IMR-90 (cell line): Measurements from ENCODE around the gene C17orf107. TPM values are rescaled to one million over a fixed set of nuclear protein-coding genes. Genes with fewer than 3 reads are reported as not detected.

Experiments
- ATAC-seq: fragments of 200-7000 bp; cut with Tn5 transposase; 2 replicates; pipeline ENCODE4 v1.9.1; 2020; ENCODE audit warnings: low read depth, mild to moderate bottlenecking, moderate library complexity
- BruUV-seq: library from RNA; stranded (reverse); fragments of 400-500 nt; replicated peaks from 2 replicates; lab custom pipeline; 2021; lab: Mats Ljungman, UMichigan
- CTCF ChIA-PET: fragments of 300-600 bp; formaldehyde crosslinking; extraction: SDS; loops from one replicate; lab custom pipeline; 2021; ENCODE audit warnings: antibody characterized with exemption; lab: Yijun Ruan, JAX
- POLR2A ChIA-PET: fragments of 300-600 bp; sonication (Branson Sonifier 250); formaldehyde crosslinking; loops from one replicate; lab custom pipeline; 2022; ENCODE audit warnings: antibody characterized with exemption; ENCODE audit not compliant: unreplicated experiment; lab: Charles Lee
- DNase-seq: peaks from one replicate; pipeline ENCODE4 v3.0.0; 2013
- H2AFZ ChIP-seq: replicated peaks from 2 replicates; pipeline ENCODE3; 2013; ENCODE audit warnings: low read length, mild to moderate bottlenecking; ENCODE audit not compliant: poor library complexity
- H2AK5ac ChIP-seq: 2 replicates; pipeline ENCODE4 v1.6.1; 2013; ENCODE audit warnings: low read depth, low read length, inconsistent platforms
- H2AK9ac ChIP-seq: replicated peaks from 2 replicates; pipeline ENCODE3; 2013; ENCODE audit warnings: mild to moderate bottlenecking, low read depth, low read length, moderate library complexity; ENCODE audit not compliant: poor library complexity
- H2BK120ac ChIP-seq: 2 replicates; pipeline ENCODE4 v1.6.1; 2013; ENCODE audit warnings: low read depth, low read length, inconsistent platforms
- H2BK15ac ChIP-seq: 3 replicates; pipeline ENCODE4 v1.6.1; 2013; ENCODE audit warnings: low read depth, low read length, inconsistent platforms
- H2BK20ac ChIP-seq: 2 replicates; pipeline ENCODE4 v1.6.1; 2013; ENCODE audit warnings: low read depth, mild to moderate bottlenecking, inconsistent platforms, low read length, moderate library complexity
- H2BK5ac ChIP-seq: 2 replicates; pipeline ENCODE4 v1.6.1; 2013; ENCODE audit warnings: mild to moderate bottlenecking, low read depth, low read length, inconsistent platforms; ENCODE audit not compliant: poor library complexity, severe bottlenecking
- H3K14ac ChIP-seq: replicated peaks from 2 replicates; pipeline ENCODE4 v1.6.1; 2013; ENCODE audit warnings: low read depth, low read length, inconsistent platforms
- H3K18ac ChIP-seq: 2 replicates; pipeline ENCODE4 v1.6.1; 2013; ENCODE audit warnings: low read depth, low read length, control low read depth
- H3K23ac ChIP-seq: 2 replicates; pipeline ENCODE4 v1.6.1; 2013; ENCODE audit warnings: low read depth, low read length, inconsistent platforms
- H3K27ac ChIP-seq: 2 replicates; pipeline ENCODE4 v1.5.1; 2013; ENCODE audit warnings: mild to moderate bottlenecking, control low read depth, low read length; ENCODE audit not compliant: insufficient read depth
- H3K27me3 ChIP-seq: 2 replicates; pipeline ENCODE4 v1.6.1; 2013; ENCODE audit warnings: low read length; ENCODE audit not compliant: control insufficient read depth, insufficient read depth
- H3K36me3 ChIP-seq: 2 replicates; pipeline ENCODE4 v1.6.1; 2013; ENCODE audit warnings: low read length, mixed read lengths; ENCODE audit not compliant: control insufficient read depth, insufficient read depth
- H3K4ac ChIP-seq: 2 replicates; pipeline ENCODE4 v1.6.1; 2013; ENCODE audit warnings: low read depth, low read length, inconsistent platforms
- H3K4me1 ChIP-seq: 2 replicates; pipeline ENCODE4 v1.6.1; 2013; ENCODE audit warnings: low read length, mixed read lengths; ENCODE audit not compliant: control insufficient read depth, insufficient read depth
- H3K4me2 ChIP-seq: 2 replicates; pipeline ENCODE4 v1.6.1; 2013; ENCODE audit warnings: low read depth, mild to moderate bottlenecking, control low read depth, low read length, moderate library complexity
- H3K4me3 ChIP-seq: 2 replicates; pipeline ENCODE4 v1.5.1; 2013; ENCODE audit warnings: low read depth, mild to moderate bottlenecking, control low read depth, low read length, moderate library complexity; ENCODE audit not compliant: insufficient read depth
- H3K56ac ChIP-seq: 2 replicates; pipeline ENCODE4 v1.6.1; 2013; ENCODE audit warnings: low read length, inconsistent platforms; ENCODE audit not compliant: insufficient read depth; ENCODE audit errors: extremely low read depth
- H3K79me1 ChIP-seq, 2 experiments: 2 replicates each; pipeline ENCODE4 v1.6.1; 2013; ENCODE audit warnings: low read length in 2 of 2, inconsistent platforms in 1 of 2, low read depth in 1 of 2
- H3K9ac ChIP-seq: 2 replicates; pipeline ENCODE4 v1.6.1; 2013; ENCODE audit warnings: low read depth, low read length, control low read depth
- H3K9me1 ChIP-seq: 2 replicates; pipeline ENCODE4 v1.6.1; 2013; ENCODE audit warnings: low read length, inconsistent platforms; ENCODE audit not compliant: insufficient read depth
- H3K9me3 ChIP-seq: 2 replicates; pipeline ENCODE4 v1.6.1; 2013; ENCODE audit warnings: low read length; ENCODE audit not compliant: control insufficient read depth, insufficient read depth
- H4K20me1 ChIP-seq: 2 replicates; pipeline ENCODE4 v1.6.1; 2013; ENCODE audit warnings: low read length, inconsistent platforms; ENCODE audit not compliant: insufficient read depth
- H4K5ac ChIP-seq: 2 replicates; pipeline ENCODE4 v1.6.1; 2013; ENCODE audit warnings: mild to moderate bottlenecking, low read depth, low read length, control low read depth
- H4K8ac ChIP-seq, 2 experiments: 2 replicates each; pipeline ENCODE4 v1.6.1; 2013; ENCODE audit warnings: low read depth in 2 of 2, low read length in 2 of 2, control low read depth in 1 of 2, inconsistent platforms in 1 of 2
- H4K91ac ChIP-seq: 2 replicates; pipeline ENCODE4 v1.6.1; 2013; ENCODE audit warnings: low read depth, low read length, inconsistent platforms; ENCODE audit not compliant: insufficient read depth
- RAD21 ChIP-seq: IDR thresholded peaks from 2 replicates; pipeline ENCODE4 v1.6.1; 2012; ENCODE audit warnings: low read length, improper control_type of control experiment
- SMC3 ChIP-seq: fragments of 150-350 bp; IDR thresholded peaks from 2 replicates; pipeline ENCODE4 v1.6.1; 2016; ENCODE audit warnings: low read depth, mild to moderate bottlenecking, antibody characterized with exemption, low read length, moderate library complexity
- WGBS, 2 experiments: methylation state at CpG; one replicate each; pipeline versions ENCODE4 v1.1.5 to v1.1.7; 2013; ENCODE audit warnings: missing lambda C conversion rate in 2 of 2; ENCODE audit not compliant: insufficient read length in 1 of 2; ENCODE audit errors: extremely low coverage in 2 of 2; 5-methylcytosine and 5-hydroxymethylcytosine counted together
- dilution Hi-C: fragments of 300-500 bp; cut with HindIII; formaldehyde crosslinking; loops from one replicate; pipeline ENCODE4 v1.14.3; 2018; ENCODE audit warnings: low sequenced_read_pairs; ENCODE audit not compliant: unreplicated experiment
- in situ Hi-C: fragments of 300-500 bp; cut with MboI; formaldehyde crosslinking; loops from 3 replicates; pipeline ENCODE4 v1.14.3; 2019; ENCODE audit warnings: low sequenced_read_pairs, inconsistent platforms, mixed read lengths
- intact Hi-C: fragments of 100-400 bp; cut with micrococcal nuclease; formaldehyde crosslinking; loops from 2 replicates; pipeline ENCODE4 v1.10.0; 2022
- polyA plus RNA-seq, 3 experiments: library from polyadenylated mRNA; depleted of rRNA; stranded (reverse); fragments of >200 nt; gene quantifications; 2 replicates each; pipeline ENCODE4 v1.2.3, GENCODE V29; 2012; ENCODE audit warnings: low replicate concordance in 1 of 3
- total RNA-seq: library from RNA; depleted of rRNA; stranded (reverse); fragments of >200 nt; gene quantifications from 2 replicates; pipeline ENCODE4 v1.2.3, GENCODE V29; 2012
- TF ChIP-seq, protein P1 (sequence below): conservative IDR thresholded peaks from 2 replicates; pipeline ENCODE4 v1.5.1; 2012; ENCODE audit warnings: mild to moderate bottlenecking, low read depth, low read length, improper control_type of control experiment

Gene C17orf107
- total and polyA plus RNA-seq, 2 of the 4 experiments (the other 2 are of a cell fraction): 0.54 to 0.82 TPM

DNA sequence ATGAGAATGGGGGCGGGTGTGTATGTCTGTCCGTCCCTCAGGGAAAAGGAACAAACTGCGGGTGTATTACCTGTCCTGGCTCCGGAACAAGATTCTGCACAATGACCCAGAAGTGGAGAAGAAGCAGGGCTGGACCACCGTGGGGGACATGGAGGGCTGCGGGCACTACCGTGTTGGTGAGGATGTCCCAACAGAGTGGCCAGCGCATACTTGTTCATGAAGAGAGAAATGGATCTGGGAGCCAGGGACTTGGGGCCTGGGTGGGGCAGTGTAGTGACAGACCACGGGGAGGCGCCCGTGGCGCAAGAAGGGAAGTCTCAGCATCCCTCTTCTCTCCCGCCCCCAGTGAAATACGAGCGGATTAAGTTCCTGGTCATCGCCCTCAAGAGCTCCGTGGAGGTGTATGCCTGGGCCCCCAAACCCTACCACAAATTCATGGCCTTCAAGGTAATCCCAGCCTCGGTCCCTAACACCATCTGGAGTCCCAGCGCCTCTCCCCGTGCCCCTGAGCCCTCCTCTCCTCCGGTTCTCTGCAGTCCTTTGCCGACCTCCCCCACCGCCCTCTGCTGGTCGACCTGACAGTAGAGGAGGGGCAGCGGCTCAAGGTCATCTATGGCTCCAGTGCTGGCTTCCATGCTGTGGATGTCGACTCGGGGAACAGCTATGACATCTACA lies 3.5 kb upstream of the C17orf107 start:
- no peak for ATAC-seq
- Histone ChIP-seq H2AK9ac (no peak overlapping the region), H2BK120ac (no peak overlapping the region), H3K9ac (no peak overlapping the region), H2AFZ (no peak overlapping the region), H3K36me3 (peaks cover 55% of the 10 kb centered on the region), H3K14ac (no peak overlapping the region), H2BK15ac (no peak overlapping the region), H2AK5ac (no peak overlapping the region), H4K91ac (no peak overlapping the region), H2BK5ac (no peak overlapping the region), H4K8ac (no peak overlapping the region), H3K9me1 (no peaks in the 10 kb centered on the region), H3K79me1 (no peaks in the 10 kb centered on the region), H3K9me3 (no peaks in the 10 kb centered on the region), H2BK20ac (no peak overlapping the region), H3K4me1 (no peaks in the 10 kb centered on the region), H3K23ac (no peak overlapping the region), H4K5ac (no peak overlapping the region), H3K56ac (no peak overlapping the region), H3K4me2 (no peak overlapping the region), H4K20me1 (no peaks in the 10 kb centered on the region; the same call in 1 of the 2 replicates), H3K4ac (no peak overlapping the region), H3K4me3 (no peak overlapping the region), H3K18ac (no peak overlapping the region), H3K27ac (no peak overlapping the region), H3K27me3 (no peaks in the 10 kb centered on the region)
- ChIA-PET CTCF (interaction anchor here (1.5 kb wide), 1 partner anchor 106 kb away, joined by 5 read pairs; no protein-coding TSS in a partner anchor), POLR2A (no interaction called here)
- WGBS, 2 experiments: 71% methylated on average over 24 of the region's 27 CpGs; no CpG with 5 or more reads in 1 of the 2 experiments
- BruUV-seq: no TSS peak
- in situ Hi-C loops: no loop called here
- no peak for DNase-seq
- TF ChIP-seq, protein P1, sequence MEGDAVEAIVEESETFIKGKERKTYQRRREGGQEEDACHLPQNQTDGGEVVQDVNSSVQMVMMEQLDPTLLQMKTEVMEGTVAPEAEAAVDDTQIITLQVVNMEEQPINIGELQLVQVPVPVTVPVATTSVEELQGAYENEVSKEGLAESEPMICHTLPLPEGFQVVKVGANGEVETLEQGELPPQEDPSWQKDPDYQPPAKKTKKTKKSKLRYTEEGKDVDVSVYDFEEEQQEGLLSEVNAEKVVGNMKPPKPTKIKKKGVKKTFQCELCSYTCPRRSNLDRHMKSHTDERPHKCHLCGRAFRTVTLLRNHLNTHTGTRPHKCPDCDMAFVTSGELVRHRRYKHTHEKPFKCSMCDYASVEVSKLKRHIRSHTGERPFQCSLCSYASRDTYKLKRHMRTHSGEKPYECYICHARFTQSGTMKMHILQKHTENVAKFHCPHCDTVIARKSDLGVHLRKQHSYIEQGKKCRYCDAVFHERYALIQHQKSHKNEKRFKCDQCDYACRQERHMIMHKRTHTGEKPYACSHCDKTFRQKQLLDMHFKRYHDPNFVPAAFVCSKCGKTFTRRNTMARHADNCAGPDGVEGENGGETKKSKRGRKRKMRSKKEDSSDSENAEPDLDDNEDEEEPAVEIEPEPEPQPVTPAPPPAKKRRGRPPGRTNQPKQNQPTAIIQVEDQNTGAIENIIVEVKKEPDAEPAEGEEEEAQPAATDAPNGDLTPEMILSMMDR: 0 out of 2 replicates have a peak, but pooled peaks have one; percentile 1
- TF ChIP-seq RAD21: no peak
- no peak for TF ChIP-seq SMC3
- intact Hi-C loops: no loop called here
- dilution Hi-C loops: no loop called here
